HG03565 (cell line): ENCODE measurements around the gene UBE3B.

ENCODE experiments used
- ATAC-seq: cut with Tn5 transposase; IDR thresholded peaks from one replicate; pipeline ENCODE4 v1.9.1; 2021; ENCODE audit warnings: mild to moderate bottlenecking, moderate library complexity; ENCODE audit not compliant: unreplicated experiment

The UBE3B gene

GRCh38 chr12:109449845-109450532 lies 27.4 kb upstream of the UBE3B start:
- no peak for ATAC-seq

GRCh38 chr12:109450980-109451379 lies 26.5 kb upstream of the UBE3B start:
- no peak for ATAC-seq

DNA sequence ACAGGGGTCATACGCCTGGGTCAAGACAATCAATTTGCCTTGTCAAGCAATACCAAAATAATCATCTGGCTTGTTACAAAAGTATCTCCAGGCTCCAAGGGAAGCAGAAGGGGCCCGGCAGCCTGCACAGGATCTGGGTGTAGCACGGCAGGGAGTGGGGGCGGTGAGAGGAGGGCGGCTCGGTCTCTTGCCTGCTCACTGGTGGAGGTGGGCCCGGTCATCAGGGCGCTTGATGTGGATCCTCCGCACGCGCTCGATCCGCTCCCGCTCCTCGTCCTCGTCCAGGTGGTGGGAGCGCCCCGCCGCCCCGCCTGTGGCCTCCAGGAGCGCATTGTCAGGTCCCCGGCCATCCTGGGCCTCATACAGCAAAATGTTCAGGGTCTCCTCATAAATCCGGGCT lies 26.0 kb upstream of the UBE3B start:
- ATAC-seq, result no peak

- no peak for ATAC-seq
These were observed 24.9 kb upstream of the UBE3B start for GRCh38 chr12:109452489-109452888.

GRCh38 chr12:109455706-109456105 lies 21.7 kb upstream of the UBE3B start:
- ATAC-seq, result no peak

DNA sequence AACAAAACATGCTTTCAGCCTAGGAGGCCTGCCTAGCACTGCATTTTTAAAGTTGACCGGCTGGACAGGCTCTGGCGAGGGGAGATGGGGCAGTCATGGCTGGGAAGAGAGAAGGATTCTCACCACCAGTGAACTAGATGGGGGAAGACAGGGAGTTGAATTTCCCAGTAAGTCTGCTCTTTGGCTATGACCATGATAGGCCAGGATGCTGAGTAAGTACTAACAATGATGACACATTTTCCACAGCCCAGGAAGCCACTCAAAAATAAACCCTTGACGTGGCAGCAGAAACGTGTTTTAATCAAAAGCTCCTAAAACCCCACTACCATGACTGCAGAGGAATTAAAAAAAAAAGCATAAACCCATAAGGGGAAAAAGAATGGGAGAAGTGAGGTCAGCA lies 19.3 kb upstream of the UBE3B start:
- no peak for ATAC-seq

GRCh38 chr12:109458771-109459208 lies 18.6 kb upstream of the UBE3B start:
- ATAC-seq, result no peak

DNA sequence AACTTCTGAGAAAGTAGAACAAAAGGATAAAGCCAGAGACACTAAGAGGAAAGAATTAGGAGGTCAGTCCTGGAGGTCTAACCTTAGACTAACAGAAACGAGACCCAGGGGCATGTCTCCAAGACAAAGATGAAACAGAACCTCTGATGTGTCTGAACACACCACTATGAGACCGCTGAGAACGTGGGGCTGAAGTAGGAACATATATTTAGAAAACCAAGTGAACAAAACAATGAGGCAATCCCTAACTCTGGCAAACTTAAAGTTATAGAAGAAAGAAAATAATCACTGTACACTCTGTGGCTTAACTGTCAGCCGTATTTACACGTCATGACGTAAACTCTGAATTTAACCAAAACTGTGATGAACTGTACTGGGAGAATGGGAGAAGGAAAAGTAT lies 18.2 kb upstream of the UBE3B start:
- ATAC-seq, result no peak

- ATAC-seq, result no peak
These were observed 16.9 kb upstream of the UBE3B start for GRCh38 chr12:109460538-109460937.

- no peak for ATAC-seq
These were observed 16.2 kb upstream of the UBE3B start for GRCh38 chr12:109461049-109461845.

DNA sequence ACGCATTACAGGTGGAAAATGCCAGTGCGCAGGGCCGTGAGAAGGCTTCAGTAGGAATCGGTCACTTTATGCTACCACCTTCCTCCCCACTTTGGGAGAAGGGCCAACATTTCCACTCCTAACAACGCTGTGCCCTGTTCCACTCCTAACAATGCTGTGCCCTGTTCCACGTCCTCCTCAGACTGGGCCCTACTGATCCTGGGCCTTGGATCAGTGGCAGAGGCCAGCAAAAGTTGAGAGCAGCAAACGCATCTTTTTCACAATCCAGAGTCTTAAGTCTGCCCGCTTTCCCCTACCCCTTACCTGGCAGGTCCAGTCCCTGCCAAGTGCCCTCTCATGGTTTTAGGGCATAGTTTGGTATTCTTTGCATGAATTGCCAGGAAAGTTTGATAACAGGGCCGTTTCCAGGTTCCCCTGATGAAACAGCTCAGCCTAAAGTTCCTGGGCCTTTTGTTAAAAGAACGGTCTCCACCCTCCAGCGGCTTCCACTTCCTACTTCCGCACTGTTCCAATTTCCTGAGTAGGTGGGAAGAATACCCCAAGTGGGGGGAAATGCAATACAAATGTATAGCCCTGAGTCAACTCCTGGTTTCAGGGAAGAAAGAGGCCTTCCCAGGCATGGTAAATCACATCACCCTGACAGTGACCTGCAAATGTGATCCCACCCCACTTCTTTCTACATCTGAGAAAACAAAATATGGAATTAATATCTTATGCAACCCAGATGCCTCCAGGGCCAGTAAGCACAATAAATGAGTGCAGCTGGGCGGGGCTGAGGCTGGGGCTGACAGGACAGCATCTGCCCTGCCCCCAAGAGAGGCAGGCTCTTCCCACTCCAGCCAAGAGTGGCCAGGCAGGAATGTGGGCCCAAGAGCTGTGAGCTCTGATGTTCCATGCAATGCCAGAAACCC lies 15.3 kb upstream of the UBE3B start:
- no peak for ATAC-seq

DNA sequence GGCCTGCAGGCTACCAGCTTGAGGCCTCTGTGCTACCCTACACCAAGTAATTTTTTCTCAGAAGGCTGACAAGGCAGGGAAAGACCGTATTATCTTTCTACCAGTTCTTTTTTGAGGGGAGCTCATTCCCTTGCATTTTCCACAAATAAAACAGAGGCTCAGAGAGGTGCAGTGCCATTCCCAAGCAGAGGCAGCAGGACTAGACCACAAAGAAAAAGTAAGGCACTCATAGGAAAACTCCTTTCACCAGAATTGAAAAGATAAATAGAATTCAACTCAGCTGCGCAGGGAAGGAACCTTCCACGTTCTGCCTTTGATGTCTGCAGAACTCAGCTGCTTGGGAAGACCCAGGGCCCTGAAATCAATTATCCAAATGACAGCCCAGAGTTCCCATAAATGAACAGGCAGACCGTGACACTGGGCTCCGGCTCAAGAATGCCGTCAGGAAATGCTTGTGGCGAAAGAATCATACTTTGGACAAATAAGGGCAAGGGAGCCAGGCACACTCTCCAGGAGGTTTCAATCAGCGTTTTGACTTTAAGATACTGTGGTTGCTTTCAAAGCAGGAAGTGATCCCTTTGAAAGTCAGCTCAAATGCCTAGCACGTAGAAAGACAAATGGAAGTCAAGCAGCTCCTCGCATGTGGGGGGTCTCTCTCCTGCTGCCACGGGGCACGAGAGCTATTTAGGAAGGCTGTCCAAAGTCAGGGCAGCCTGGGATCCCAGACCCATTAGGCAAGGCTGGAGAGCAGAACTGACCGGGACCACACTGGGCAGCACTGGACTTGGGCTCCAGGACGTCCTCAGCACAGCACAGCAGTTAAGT lies 14.4 kb upstream of the UBE3B start:
- no peak for ATAC-seq

- no peak for ATAC-seq
These were observed 13.7 kb upstream of the UBE3B start for GRCh38 chr12:109463756-109464155.

DNA sequence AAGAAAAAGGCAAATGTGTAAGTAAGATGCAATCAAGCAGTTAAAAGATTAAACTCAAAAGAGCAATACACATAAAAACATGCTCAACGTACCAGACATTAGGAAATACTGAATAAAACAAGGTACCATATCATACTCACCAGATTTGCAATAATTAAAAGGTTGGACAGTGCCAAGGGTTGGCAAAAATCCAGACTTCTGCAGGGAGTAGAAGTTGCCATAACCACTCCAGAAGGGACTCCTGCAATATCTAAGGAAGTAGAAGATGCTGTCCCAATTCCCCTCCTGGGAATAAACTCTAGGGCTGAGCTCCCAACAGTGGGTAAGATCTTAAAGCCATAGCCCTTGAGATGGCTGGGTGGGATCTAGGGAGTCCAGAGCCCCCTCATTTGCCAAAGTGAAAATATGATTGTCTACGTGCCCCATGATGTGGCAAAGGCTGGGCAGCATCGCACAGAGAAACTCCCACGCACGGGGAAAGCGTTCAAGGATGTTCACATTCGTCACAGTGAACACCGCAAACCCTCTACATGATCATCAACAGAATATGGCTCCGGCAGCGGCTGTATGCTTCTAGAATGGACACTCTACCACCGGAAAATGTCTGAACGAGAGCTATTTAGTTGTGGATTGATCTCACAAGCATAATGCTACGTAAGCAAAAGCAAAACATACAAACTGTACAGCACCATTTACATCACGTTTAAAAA lies 12.6 kb upstream of the UBE3B start:
- ATAC-seq, result no peak

DNA sequence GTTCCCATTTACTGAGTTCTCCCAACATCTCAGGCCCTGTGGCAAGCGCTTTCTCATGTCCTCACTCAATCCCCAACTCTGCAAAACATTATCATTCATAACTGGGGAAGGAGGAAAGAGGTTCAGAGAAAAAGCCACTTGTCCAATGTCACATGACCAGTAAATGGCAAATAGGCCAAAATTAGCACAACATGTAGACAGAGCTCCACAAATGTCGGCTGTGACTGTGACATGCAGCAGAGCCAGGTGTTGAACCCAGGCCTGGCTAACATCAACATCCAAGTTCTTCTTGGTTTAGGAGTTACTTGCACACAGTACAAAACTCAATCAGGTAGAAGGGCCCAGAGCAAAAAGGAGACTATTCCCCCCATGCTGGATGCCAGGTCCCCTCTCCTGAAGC lies 11.1 kb upstream of the UBE3B start:
- ATAC-seq, result no peak

DNA sequence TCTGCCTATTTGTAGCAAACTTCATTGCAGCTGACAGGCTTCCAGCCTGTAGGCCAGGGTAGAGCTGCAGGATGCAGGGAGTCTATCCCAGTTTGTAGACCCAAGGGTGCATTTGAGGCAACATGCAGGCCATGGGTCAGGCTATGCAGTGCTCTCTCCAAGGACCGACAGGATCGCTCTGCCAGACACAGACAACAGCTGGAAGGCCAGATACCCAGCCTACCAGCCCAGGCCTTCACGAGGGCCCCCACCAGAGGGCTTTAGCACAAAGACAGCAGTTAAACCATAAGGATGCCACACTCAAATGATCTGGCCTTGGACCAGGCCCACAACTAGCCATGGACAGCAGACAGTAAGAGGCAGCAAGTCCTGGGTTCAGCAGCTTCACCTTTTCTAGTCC lies 10.6 kb upstream of the UBE3B start:
- ATAC-seq, result no peak

- no peak for ATAC-seq
These were observed 9.3 kb upstream of the UBE3B start for GRCh38 chr12:109467978-109468676.

DNA sequence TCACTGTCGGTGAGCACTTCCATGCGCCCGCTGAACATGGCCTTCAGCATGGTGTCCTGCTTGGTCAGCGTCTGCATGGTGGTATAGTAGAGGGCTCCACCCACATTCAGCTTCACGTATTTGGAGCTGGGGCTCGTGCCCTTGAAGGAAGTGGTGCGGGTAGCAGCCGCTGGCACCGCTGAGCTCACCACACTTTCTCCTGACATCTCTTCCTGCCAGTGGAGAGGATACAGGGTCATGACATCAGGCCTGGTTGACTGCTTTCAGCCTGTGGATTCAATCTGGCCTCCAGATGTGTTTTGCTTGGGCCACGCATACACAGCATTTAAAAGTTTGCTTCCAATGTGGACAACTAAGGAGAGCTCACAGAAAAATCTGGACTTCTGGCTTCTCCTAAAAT lies 7.9 kb upstream of the UBE3B start:
- ATAC-seq, result no peak

DNA sequence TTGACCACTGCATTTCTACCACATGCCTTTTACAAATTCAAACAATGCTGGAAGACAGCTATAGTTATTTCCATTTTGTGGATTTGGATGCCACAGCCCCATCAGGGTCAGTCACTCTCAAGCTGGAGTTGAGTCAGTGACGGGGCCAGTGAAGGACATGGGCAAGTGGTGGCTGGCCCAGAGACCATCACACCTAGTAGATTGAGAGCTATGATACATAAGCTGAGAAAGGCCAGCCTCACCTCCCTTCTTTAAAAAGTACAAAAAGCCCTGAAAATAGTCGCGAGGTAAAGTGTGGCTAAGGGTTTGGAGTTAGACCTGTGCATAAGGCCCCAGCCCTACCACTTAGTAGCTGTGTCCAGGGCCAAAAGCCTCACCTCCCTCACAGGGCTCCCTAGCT lies 4.4 kb upstream of the UBE3B start:
- no peak for ATAC-seq
